Measurements from ENCODE around the gene DGKK. TPM values are rescaled to one million over a fixed set of nuclear protein-coding genes. Genes with fewer than 3 reads are reported as not detected.
A peak's percentile ranks its signal among the peaks of the same experiment; 100 is the strongest.

The DGKK gene
- total and polyA plus RNA-seq, 2 of the 13 experiments (the other 11 are each of a cell fraction or from before 2014, with no cell fraction given), result 11.0 to 24.0 TPM

DNA sequence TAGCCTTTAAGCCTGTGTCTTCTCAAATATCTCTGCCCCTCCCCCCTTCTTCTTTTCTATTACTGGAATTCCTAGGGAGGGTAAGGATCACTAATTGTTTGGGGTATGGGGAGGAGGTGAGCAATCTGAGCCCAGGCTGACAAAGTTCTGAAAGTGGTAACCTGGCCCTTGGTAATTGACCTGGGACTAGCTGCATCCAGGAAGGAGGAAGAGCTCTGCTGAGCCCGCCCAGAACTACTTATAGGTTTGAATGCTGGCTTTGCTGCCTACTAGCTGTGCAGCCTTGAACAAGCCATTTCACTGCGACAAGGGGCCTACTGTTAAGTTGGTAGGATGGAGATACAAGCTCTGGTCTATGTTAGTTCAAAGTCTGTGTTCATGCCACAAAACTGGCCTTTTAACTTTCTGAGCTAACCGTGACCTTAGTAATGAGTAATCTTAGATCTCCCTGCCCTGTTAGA is 37.8 kb downstream of the DGKK start (continued):
- TF ChIP-seq ARID4A (CRISPR knock-in tag; IDR thresholded peaks at IDR 0.05; ENCODE audit: borderline replicate concordance) (peak; percentile 23; the same call in 1 of the 2 replicates), RAD21 (CRISPR knock-in tag; IDR thresholded peaks at IDR 0.05) (0 out of 2 replicates have a peak, but pooled peaks have one; percentile 11), NCOR1 (IDR thresholded peaks at IDR 0.05; ENCODE audit: borderline replicate concordance, low read length) (peak; percentile 74), SYNCRIP (IDR thresholded peaks at IDR 0.05; ENCODE audit: insufficient read depth, low read depth, low read length) (no peak), HMG20A (CRISPR knock-in tag; IDR thresholded peaks at IDR 0.05; ENCODE audit: borderline replicate concordance) (peak; percentile 50; the same call in 1 of the 2 replicates), SALL1 (CRISPR knock-in tag; IDR thresholded peaks at IDR 0.05) (peak; percentile 38; the same call in 1 of the 2 replicates), HNF4A (CRISPR knock-in tag; IDR thresholded peaks at IDR 0.05) (peak; percentile 78), ZNF264 (CRISPR knock-in tag; IDR thresholded peaks at IDR 0.05) (0 out of 2 replicates have a peak, but pooled peaks have one; percentile 52), ZNF724P (CRISPR knock-in tag; IDR thresholded peaks at IDR 0.05; ENCODE audit: borderline replicate concordance) (no peak), PITX1 (CRISPR knock-in tag; IDR thresholded peaks at IDR 0.05) (0 out of 2 replicates have a peak, but pooled peaks have one; percentile 12), PAXIP1 (CRISPR knock-in tag; conservative IDR thresholded peaks at IDR 0.05) (peak; percentile 77), FOSL2 (CRISPR knock-in tag; IDR thresholded peaks at IDR 0.05) (peak; percentile 50), BCL6 (CRISPR knock-in tag; IDR thresholded peaks at IDR 0.05) (0 out of 2 replicates have a peak, but pooled peaks have one; percentile 22), YY1 (IDR thresholded peaks at IDR 0.05; ENCODE audit: insufficient read depth, insufficient replicate concordance, low read depth, low read length) (no peak), ZNF792 (CRISPR knock-in tag; IDR thresholded peaks at IDR 0.05) (0 out of 2 replicates have a peak, but pooled peaks have one; percentile 24)
- TF ChIP-seq, protein P1, sequence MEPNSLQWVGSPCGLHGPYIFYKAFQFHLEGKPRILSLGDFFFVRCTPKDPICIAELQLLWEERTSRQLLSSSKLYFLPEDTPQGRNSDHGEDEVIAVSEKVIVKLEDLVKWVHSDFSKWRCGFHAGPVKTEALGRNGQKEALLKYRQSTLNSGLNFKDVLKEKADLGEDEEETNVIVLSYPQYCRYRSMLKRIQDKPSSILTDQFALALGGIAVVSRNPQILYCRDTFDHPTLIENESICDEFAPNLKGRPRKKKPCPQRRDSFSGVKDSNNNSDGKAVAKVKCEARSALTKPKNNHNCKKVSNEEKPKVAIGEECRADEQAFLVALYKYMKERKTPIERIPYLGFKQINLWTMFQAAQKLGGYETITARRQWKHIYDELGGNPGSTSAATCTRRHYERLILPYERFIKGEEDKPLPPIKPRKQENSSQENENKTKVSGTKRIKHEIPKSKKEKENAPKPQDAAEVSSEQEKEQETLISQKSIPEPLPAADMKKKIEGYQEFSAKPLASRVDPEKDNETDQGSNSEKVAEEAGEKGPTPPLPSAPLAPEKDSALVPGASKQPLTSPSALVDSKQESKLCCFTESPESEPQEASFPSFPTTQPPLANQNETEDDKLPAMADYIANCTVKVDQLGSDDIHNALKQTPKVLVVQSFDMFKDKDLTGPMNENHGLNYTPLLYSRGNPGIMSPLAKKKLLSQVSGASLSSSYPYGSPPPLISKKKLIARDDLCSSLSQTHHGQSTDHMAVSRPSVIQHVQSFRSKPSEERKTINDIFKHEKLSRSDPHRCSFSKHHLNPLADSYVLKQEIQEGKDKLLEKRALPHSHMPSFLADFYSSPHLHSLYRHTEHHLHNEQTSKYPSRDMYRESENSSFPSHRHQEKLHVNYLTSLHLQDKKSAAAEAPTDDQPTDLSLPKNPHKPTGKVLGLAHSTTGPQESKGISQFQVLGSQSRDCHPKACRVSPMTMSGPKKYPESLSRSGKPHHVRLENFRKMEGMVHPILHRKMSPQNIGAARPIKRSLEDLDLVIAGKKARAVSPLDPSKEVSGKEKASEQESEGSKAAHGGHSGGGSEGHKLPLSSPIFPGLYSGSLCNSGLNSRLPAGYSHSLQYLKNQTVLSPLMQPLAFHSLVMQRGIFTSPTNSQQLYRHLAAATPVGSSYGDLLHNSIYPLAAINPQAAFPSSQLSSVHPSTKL (CRISPR knock-in tag; IDR thresholded peaks at IDR 0.05), result peak; percentile 55
- TF ChIP-seq, protein P2, sequence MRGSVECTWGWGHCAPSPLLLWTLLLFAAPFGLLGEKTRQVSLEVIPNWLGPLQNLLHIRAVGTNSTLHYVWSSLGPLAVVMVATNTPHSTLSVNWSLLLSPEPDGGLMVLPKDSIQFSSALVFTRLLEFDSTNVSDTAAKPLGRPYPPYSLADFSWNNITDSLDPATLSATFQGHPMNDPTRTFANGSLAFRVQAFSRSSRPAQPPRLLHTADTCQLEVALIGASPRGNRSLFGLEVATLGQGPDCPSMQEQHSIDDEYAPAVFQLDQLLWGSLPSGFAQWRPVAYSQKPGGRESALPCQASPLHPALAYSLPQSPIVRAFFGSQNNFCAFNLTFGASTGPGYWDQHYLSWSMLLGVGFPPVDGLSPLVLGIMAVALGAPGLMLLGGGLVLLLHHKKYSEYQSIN (CRISPR knock-in tag; IDR thresholded peaks at IDR 0.05; ENCODE audit: borderline replicate concordance), result no peak
